Central memory CD4-positive, alpha-beta T cell (primary cell): ENCODE measurements around the gene UMODL1.

Experiments used
- DNase-seq: peaks from one replicate; pipeline ENCODE4 v3.0.0; 2022

The UMODL1 gene

DNA sequence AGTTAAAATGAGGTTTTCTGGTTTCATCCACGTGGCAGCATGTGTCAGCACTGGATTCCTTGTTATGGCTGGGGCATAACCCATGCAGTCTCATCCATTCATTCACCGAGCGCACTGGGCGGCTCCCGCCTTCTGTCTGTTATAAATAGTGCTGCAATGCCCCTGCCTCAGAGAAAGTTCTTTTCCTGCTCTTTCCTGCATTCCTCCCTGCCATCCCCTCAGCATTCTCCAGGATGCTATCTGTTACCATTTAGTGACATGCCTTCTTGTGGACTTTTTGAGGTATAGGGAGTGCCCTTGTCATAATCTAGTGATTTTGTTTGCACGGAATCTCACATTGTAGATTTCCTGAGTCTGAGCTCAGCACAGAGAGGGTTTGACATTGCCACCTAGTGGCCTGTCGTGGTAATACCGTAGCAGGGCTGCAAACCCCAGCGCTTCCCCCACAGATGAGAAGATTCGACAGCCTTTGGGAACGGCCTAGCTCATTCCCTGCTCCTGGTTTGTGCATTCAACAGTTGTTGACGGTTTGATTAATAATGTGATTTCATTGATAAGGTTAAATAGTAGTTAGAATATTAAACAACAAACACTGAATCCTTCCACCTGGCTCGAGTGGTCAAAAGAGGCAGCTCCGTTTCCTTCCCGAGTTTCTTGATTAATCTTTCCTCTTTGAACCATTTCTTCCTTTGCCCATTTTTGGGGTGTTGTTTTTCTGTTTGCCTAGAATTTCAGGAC is 46.3 kb downstream of the UMODL1 start:
- peak; percentile 61 for DNase-seq

DNA sequence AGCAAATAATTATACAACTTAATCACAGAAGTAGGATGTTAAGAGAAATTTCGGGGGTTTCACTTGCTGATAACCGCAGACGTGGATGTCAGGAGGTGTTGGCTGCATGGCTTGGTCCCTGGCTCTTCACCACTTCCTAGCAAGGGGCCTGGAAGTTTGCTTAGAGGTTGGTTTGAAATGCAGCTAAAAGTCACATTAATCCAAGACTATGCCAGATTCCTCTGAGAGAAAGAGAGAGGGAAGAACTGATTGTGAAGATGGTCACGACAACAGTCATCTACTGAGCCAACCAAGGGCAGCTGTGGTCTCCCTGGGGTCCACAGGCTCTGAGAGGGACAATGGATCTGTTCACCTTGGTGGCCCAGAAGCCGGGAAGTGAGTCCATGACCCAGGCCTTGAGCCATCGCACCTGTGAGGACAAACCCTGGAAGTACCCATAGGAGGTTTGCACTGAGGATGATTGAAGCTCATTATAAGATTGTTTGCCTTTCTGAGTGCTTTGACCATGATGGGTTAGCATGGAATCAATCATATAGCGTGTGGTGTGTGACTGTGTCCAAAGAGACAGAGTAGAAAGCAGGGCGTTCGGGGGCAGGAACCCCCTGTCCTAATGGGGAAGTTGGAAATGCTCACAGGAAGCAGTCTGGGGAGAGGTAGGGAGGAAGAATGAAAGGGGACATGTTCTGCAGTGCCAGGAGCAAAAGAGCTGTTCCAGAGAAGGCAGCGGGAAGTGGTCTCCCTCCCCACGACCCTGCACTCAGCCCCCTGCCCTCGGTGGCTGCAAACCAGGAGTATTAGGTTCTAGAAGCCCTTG is 47.1 kb downstream of the UMODL1 start:
- no peak for DNase-seq

DNA sequence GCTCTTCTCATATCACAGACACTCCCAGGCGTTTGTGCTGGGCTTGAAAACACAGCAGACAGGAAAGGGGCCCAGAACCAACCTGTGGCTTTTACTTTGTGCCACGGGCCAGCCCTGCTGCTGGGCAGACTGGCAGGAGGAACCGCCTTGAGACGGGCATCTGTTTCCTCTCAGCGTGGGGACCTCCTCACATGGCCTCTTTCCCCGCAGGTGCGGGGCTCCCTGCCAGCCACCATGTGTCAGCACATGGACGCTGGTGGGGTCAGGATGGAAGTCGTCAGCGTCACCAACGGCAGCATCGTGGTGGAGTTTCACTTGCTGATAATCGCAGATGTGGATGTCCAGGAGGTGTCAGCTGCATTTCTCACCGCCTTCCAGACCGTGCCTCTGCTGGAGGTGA is 47.8 kb downstream of the UMODL1 start:
- DNase-seq = no peak

DNA sequence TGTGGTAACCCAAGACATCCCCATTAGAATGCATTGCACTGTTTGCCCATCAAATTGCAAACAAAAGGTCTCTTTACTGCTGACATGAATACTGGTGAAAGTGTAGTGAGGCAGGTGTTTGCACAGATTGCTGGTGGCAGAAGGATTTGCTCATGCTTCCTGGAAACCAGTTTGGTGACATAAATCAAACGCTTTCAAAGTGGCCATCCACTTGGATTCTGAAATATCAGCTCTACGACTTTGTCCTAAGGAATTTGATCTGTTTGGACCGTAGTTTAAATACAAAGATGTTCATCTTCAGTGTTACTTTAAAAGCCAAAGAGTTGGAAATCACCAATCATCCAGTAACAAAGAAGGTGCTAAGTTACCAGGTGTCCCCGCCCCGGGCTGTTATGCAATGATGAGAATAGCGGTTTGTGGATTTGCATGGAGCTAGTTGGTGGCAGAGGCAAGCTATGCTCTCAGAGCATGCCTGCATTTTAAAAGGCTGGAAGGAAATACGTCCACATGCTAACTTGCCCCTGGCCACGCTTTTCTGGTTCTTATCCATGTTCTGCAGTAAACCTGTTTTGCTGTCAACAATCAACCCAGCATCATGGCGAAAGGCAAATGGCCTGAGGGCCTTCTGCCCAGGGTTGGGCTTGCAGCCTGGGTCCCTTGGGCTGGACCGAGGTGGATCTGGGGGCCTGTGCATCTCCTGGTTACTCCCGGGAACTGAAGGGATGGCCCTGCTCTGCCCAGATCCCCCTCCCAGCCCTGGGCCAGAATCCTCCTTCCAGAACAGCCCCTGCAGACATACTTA is 49.2 kb downstream of the UMODL1 start:
- no peak for DNase-seq

DNA sequence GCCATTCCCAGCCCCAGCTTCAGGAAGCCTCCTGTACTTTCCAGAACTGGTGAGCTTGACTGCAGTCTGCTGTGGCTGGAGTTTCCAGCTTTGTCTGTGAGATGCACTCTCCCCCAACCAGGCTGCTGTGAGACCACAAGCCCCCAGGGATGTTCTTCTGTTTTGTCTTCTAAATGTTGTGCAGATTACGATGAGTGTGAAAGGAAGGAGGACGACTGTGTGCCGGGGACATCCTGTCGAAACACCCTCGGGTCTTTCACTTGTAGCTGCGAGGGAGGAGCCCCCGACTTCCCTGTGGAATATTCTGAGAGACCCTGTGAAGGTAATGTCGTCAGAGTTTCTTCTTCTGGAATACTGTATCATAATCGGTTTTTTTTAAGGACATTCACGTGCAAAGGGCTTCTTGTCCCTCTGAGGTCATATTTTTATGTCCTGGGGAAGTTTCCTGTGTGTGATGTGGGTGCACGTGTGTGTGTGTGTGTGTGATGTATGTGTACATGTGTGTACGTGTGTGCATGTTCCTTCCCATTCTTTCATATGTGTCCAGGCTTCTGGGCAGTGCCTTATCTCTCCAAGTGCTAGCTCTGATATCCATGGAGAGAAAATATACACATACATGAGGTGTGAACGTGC is 49.9 kb downstream of the UMODL1 start:
- no peak for DNase-seq

DNA sequence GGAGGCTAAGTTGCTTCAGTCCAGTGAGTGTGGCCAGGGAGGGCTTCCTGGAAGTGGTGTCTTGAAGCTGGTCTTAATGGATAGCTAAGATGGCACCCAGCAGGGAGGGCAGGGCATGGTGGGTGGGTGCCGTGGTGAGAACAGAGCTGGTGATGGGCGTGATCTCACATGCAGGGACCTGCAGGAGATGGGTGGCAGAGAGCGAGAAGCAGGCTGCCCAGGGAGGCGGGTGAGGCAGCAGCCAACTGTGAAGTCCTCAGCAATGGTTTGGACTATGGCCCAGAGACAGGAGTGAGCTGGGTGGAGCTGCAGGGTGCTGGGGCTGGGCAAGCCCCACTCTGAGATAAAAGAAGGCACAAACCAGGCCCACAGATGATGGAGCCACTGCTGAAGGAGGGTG is 50.7 kb downstream of the UMODL1 start:
- DNase-seq = no peak

DNA sequence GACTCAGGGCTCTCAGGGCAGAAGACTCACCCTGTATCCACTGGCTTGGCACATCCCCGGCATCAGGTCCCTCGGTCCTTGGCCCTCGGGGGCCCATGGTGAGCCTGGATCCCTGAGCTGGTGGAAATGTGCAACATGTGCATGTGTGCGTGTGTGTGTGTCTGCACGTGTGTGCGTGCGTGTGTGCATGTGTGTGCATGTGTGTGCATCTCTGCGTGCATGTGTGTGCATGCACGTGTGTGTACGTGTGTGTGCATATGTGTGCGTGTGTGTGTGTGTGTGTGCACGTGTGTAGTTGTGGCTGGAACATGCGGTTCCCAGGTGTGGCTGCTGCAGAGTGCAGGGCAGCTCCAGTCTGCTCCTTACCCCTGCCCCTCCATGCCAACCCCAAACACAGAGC is 51.3 kb downstream of the UMODL1 start:
- DNase-seq = no peak

DNA sequence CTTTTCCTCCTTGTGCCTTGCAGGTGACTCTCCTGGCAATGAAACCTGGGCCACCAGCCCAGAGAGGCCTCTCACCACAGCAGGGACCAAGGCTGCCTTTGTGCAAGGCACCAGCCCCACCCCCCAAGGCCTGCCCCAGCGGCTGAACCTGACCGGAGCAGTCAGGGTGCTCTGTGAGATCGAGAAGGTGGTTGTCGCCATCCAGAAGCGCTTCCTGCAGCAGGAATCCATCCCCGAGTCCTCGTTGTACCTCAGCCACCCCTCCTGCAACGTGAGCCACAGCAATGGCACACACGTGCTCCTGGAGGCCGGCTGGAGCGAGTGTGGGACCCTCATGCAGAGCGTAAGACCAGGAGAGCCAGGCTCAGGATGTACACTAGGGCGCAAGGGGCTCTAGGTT is 51.7 kb downstream of the UMODL1 start:
- no peak for DNase-seq

DNA sequence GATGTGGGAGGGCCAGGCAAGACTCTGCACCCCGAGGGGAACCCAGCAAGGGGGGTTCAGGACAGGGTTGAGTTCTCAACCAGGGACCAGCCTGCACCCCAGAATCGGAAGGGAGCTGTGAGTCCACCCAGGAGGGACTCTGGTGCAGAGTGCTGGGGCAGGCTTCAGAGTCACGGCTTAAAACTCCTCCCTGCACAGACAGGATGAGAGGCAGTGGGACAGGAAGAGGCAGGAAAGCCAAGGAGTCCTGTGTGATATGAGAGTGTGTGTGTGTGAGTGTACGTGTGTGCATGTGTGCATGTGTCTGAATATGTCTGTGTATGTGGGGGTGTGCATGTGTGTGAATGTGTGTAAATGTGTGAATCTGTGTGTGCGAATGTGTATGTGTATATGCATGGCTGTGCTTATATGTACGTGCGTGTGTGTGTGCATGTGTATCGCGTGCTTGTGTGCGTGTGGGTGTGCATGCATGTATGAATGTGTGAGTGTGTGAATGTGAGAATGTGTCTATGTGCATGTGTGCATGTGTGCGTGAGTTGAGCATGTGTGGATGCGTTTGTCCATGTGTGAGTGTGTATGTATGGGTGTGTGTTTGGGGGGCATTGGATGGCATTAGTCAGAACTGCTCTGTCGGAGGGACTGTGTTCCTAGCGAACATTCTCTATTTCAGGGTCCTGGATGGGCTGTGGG is 52.2 kb downstream of the UMODL1 start:
- DNase-seq = no peak

DNA sequence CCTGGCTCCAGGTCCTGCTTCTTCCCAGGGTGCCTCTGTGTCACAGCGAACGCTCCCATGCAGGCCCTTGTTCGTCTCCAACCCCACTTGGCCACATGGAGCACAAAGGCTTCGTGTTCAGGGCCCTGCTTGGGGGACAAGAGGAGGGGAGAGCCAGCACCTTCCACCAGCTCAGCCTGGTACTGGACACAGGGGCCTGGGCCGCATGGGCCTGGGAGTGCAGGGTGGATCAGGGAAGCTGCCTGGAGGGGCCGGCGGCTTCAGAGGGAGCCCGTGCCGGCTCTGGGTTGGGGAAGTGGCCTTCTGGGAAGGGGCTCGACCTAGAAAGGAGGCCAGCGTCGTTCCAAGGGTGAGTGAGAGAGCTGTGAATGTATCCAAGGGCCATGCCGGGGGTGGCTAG is 53.0 kb downstream of the UMODL1 start:
- no peak for DNase-seq

DNA sequence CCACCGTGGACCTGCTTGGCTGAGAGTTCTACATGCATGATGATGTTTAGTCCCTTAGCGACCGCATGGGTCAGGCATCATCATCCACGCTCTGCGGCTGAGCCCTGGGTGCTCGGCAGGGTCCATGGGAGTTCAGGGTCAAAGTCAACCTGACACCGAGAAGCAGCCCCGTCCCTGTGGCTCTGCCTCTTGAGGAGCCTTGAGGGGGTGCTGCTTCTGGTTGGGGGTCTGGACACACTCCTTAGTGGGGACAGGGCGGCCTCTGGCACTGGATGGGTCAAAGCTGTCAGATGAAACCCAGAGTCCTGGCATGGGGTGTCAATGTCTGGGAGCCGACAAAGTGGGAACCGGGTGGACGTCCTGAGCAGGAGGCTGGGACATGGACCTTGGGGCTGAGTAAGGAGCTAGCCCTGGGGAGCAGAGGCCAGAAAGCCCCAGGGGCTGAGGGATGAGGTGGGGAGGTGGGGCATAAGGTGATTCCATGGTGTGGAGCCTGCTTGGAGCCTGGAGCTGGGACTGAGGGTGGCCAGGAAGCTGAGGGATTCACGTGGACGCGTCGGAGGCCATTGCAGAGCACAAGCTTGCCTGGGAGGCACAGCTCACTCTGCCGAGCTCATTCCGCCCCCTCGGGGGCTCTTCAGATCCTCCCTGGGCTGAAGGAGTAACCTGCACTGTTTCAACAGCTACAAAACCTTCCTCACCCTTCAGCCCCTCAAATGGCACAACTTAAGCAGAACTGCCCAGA is 53.9 kb downstream of the UMODL1 start:
- DNase-seq = no peak

DNA sequence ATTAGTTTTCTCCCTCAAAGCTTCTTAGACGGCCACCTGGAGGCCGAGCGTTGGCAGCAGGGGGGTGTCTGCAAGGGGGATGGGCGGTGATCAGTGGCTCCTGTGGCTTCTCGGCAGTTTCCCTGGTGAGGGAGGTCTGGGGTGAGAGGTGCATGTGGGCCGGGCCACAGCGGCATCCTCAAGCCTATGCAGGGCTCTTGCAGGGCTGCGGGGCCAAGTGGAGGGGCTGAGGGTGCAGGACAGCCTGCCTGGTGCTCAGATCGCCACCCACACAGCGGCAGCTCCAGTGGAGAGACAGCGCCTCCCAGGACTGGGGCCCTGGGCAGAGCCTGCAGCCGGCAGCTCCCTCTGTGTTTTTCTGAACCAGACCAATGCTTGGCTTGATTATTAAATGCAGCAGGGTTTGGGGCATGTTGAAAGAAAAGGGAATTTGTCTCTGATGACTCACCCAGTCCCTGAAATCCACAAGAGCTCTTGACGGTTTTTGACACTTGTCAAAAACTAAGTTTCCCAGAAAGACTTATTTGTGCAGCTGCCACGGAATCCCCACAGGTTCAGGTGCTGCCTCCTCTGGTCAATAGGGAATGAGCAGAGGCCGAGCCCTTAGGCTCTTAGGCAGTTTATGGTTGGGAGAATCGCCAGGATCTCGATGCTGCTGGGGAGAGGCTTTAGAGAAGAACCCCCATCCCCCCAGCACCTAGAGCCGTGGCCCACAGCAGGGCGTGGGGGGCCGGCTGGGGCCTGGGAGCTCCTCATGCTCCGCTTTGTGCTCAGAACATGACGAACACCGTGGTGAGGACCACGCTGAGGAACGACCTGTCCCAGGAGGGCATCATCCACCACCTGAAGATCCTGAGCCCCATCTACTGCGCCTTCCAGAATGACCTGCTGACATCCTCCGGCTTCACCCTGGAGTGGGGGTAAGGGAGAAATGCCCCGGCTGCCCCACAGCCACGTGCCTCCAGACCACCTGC is 54.7 kb downstream of the UMODL1 start:
- DNase-seq = no peak

DNA sequence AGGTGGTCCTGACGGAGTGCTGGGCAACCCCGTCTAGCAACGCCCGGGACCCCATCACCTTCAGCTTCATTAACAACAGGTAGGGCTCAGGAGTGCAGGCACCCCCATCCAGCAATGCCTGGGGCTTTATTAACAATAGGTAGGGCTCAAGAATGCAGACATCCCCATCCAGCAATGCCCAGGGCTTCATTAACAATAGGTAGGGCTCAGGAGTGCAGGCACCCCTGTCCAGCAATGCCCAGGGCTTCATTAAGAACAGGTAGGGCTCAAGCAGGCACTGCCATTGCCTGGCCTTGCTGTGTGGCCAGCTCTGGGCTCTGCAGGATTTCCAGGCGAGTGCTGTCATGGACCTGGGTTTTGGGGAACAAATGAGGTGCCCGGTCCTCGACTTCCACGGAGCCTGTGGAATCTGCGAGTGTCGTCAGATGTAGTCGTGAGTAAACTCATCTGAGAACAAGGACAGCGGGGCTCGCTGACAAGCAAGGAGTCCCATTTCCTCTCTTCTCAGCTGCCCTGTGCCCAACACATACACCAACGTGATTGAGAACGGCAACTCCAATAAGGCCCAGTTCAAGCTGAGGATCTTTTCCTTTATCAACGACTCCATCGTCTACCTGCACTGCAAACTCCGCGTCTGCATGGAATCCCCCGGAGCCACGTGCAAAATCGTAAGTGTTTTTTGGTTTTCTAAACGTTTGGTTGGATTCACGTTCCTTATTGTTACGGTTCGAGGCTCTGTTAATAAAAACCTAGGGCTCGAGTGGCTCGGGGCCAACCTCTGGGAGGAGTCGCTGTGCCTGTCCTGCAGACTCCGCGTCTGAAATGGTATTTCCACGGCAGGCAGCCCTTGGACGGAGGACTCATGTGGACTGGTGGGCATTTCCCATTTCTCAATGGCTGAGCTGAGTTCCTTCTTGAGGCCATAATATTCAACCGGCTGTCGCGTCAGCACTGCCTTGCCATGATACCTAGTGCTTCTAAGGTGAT is 56.3 kb downstream of the UMODL1 start:
- no peak for DNase-seq

DNA sequence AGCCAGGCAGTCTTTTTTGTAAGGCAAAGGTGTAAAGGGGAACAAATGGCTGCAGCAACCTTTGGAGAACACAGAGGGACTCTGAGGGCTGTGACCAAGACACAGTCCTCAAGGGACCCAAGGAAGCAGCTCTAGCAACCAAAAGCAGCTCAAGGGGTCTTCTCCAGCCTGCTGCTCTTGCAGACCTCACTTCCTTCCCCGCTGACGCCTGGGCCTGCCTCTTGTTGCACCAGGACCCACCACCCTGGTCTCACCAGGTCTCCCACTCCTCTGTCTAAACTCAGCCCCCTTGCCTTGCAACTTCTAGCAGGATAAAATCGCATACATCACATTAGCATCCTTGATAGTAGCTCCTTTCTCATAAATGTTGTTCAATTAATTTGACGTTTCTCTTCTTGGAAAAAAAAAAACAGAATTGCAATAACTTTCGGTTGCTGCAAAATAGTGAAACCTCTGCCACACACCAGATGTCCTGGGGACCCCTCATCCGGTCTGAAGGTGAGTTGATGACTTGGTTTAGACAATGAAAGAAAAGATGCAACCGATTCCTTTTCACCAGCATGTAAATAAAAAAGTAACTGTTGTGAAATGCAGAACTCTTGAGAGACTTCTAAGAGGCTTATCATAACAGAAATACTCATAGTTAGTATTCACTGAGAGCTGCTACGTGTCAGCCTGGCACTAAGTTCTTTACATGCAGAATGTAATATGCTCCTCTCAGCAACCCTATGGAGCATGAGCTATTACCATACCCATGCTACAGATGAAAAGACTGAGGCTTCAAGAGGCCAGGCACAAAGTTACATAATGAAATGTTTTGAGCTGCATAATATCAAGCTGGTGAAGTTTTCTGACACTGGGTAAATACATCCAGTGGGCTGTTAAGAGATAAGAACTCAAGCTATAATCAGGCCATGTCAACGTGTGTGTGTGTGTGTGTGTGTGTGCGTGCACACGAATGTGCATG is 58.5 kb downstream of the UMODL1 start:
- no peak for DNase-seq

DNA sequence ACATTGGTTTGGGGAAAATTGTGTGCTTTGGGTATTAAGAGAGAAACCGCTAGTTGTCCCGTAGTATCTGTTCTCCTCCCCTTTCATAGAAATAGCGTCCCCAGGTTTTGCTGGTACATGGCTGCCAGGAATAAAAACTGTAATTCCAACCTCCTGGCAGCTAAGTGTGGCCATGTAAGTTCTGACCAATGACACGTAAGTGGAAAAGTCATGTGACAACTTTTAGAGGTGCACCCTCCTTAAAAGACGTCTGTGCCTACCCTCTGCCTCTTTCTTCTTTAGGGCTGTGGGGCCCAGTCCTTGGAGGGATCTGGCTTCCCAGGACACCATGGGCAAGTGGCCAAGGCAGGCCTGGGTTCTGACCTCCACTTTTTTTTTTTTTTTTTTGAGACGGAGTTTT is 59.3 kb downstream of the UMODL1 start:
- DNase-seq = no peak

DNA sequence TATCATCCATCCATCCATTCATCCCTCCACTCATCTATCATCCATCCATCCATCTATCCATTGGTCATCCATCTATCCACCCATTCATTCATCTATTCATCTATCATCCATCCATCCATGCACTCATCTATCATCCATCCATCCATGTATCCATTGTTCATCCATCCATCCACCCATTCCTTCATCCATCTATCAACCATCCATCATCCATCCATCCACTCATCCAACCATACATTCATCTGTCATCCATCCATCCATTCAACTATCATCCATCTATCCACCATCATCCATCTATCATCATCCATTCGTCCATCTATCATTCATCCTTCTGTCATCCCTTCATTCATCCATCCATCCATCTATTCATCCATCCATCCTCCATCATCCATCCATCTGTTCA is 61.1 kb downstream of the UMODL1 start:
- DNase-seq = no peak

DNA sequence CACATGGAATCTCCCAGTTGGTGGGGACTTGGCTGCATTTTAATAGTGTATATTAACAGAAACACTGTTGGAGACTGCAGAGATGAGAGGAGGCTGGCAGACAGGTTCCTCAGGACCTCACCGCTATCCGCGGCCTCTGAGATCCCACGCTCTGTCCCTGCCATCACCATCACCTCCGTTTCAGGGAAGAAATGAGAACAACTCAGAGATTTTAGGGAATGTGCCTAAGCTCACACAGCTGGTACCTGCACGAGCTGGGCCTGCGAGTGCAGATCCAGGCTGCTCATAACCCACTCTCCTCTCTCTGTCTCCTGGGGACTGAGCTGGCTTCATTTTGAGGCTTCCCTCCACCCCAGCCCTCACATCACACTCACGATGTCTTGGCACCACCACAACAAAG is 62.0 kb downstream of the UMODL1 start:
- no peak for DNase-seq
